ENCODE measurements around the gene PDCL3.

PDCL3 gene

DNA sequence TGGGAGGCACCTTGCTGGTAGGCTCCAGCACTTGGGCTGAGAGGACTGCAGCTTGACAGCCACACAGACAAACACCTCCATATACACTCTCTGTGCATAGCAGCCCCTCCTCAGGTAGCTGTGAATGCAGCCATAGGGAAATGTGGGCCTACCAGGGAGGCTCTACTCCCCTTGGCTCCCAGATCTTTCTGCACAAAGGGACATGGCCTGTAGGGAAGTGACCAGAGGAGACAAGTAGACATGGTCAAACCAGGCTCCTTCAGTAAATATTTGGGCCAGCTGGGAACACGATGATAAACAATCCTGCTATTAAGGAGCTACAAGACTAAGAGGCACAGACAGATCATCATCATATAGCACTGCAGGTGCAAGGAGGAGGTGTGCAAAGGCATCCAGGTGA is 35.9 kb upstream of the PDCL3 start:
- no peak for DNase-seq (ENCODE audit: low spot score)
- TF ChIP-seq, protein P1, sequence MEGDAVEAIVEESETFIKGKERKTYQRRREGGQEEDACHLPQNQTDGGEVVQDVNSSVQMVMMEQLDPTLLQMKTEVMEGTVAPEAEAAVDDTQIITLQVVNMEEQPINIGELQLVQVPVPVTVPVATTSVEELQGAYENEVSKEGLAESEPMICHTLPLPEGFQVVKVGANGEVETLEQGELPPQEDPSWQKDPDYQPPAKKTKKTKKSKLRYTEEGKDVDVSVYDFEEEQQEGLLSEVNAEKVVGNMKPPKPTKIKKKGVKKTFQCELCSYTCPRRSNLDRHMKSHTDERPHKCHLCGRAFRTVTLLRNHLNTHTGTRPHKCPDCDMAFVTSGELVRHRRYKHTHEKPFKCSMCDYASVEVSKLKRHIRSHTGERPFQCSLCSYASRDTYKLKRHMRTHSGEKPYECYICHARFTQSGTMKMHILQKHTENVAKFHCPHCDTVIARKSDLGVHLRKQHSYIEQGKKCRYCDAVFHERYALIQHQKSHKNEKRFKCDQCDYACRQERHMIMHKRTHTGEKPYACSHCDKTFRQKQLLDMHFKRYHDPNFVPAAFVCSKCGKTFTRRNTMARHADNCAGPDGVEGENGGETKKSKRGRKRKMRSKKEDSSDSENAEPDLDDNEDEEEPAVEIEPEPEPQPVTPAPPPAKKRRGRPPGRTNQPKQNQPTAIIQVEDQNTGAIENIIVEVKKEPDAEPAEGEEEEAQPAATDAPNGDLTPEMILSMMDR (IDR thresholded peaks at IDR 0.05; ENCODE audit: extremely low read depth, missing control alignments), result no peak

DNA sequence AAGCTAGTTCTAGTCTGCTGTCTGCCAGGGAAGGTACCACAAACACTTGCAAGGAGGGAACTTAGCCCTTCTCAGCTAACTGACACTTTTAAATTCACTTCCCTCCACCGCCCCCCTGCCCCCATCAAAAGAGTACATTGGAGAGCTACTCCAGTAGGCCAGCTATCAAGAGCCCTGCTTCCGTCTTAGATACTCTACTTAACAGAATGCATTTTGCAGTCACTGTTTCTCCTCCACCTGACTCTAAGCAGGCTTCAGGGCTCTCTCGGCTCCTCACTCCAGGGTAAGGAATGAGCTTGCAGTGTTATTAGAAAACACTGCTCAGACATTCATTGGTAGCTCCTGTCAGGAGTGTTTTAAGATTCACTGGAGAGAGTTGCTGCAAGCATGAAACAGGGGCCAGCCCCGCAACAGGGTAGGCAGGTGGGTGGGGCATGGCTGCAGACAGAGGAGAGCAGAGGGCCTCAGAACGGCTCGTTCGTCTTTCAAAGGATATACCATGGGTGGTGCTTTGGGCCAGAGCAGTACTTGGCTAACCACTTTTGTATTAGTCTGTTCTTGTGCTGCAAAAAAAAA is 35.3 kb upstream of the PDCL3 start:
- TF ChIP-seq, protein P1 (IDR thresholded peaks at IDR 0.05; ENCODE audit: extremely low read depth, missing control alignments), result no peak

DNA sequence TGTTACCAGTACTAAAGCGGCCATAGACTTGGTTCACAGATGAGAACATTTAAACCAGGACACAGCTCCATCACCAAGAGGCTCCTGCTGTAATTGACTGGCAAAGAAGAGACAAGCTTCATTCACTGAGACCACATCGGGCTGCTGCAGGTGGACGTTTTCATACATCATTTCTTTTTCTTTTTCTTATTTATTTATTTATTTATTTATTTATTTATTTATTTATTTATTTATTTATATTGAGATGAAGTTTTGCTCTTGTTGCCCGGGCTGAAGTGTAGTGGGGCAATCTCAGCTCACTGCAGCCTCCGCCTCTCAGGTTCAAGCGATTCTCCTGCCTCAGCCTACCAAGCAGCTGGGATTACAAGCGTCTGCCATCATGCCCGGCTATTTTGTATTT is 33.6 kb upstream of the PDCL3 start:
- TF ChIP-seq, protein P1 (IDR thresholded peaks at IDR 0.05; ENCODE audit: extremely low read depth, missing control alignments), result no peak
- DNase-seq (ENCODE audit: low spot score), result no peak

More for the DNA sequence above, 35.3 kb upstream of the PDCL3 start:
- no peak for DNase-seq (ENCODE audit: low spot score)

DNA sequence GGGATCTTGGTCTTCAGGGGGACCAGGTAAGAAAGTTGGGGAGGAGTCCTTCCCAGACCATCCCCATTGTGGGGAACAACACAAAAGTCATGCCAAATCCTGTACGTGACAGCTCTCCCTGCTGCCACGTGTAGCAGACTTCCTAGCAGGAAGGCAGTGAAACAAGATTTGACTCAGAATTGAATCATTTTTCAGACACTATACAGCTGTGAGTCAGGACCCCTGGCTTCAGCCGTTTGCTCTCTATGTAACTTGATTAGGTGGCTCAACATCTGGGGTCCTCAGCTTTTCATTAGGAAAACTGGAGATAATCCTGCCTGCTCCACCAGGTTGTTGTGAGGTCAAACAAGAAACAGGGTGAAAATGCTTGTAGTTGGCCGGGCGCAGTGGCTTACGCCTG is 32.9 kb upstream of the PDCL3 start:
- TF ChIP-seq, protein P1 (IDR thresholded peaks at IDR 0.05; ENCODE audit: extremely low read depth, missing control alignments), result no peak
- DNase-seq (ENCODE audit: low spot score), result no peak

DNA sequence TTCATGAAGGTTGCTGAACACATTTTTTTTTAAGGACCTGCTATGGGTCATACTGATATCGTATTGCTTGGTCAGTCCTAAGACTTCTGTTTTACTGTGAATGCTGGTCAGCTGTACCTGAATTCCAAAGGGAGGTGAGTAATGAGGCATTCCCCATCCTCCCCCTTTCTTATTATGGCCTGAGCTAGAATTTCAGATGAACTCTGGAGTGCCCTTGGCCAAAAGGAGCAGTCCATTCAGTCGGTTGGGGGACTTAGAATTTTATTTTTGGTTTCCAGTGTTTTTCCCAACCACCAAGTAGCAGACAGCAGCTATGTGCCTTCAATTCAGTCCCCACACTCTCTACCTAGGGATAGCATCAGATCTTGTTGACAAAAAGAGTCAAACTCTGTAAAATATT is 26.9 kb upstream of the PDCL3 start:
- DNase-seq (ENCODE audit: low spot score), result no peak
- TF ChIP-seq, protein P1 (IDR thresholded peaks at IDR 0.05; ENCODE audit: extremely low read depth, missing control alignments), result no peak

DNA sequence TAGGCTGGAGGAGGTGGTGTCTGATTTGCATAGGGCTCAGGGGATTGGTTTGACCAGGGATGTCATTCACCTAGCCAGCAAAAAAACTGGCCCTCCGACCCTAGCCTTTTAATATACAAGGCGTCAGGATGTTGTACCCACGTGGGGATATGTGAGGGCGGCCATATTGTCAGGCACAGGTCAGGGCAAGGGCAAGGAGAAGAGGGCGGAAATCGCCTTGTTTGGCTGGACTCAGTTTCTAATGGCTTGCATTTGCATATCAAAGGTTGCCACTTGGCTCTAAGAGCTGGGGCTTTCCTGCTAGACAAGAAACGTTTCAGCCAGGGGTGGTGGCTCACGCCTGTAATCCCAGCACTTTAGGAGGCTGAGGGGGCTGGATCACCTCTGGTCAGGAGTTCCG is 24.9 kb upstream of the PDCL3 start:
- TF ChIP-seq, protein P1 (IDR thresholded peaks at IDR 0.05; ENCODE audit: extremely low read depth, missing control alignments), result no peak
- no peak for DNase-seq (ENCODE audit: low spot score)

DNA sequence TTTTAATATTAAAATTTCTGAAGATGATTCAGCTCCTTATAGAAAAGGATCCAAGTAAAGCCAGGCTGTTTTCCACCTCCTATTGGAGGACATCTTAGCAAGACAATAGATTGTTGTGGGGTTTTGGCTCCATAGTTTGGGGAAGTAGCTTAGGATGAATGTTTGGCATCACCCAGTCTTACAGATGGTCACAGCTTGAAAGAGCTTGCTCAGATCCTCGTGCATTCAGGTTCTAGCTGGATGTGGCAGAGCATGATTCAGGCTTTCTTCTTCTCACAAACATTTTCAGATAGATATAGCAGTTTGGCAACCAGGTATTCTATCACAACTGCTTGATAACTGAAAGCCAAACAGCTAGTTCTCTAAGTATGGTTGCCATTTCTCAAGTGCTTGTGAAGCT is 23.6 kb upstream of the PDCL3 start:
- TF ChIP-seq, protein P1 (IDR thresholded peaks at IDR 0.05; ENCODE audit: extremely low read depth, missing control alignments), result no peak
- no peak for DNase-seq (ENCODE audit: low spot score)
